Panc1 (cell line): ENCODE data around the gene ORC3. TPM values are rescaled to one million over a fixed set of nuclear protein-coding genes. Genes with fewer than 3 reads are reported as not detected.

Experiments used
- ATAC-seq: fragments of 200-7000 bp; cut with Tn5 transposase; 2 replicates; pipeline ENCODE4 v1.9.1; 2020; ENCODE audit warnings: mild to moderate bottlenecking, moderate library complexity
- BruUV-seq: library from RNA; stranded (reverse); fragments of 400-500 nt; replicated peaks from 2 replicates; lab custom pipeline; 2021; lab: Mats Ljungman, UMichigan
- CTCF ChIA-PET: fragments of 300-600 bp; sonication (Branson Sonifier 250); formaldehyde crosslinking; loops from one replicate; lab custom pipeline; 2022; ENCODE audit warnings: antibody characterized with exemption; lab: Charles Lee
- POLR2A ChIA-PET: fragments of 300-600 bp; sonication (Branson Sonifier 250); formaldehyde crosslinking; loops from one replicate; lab custom pipeline; 2022; ENCODE audit warnings: antibody characterized with exemption; lab: Charles Lee
- DNase-seq: peaks from one replicate; pipeline ENCODE4 v3.0.0-alpha.2; 2010; ENCODE audit warnings: low read depth, low spot score
- H3K27ac ChIP-seq: 2 replicates; pipeline ENCODE4 v1.5.1; 2011; ENCODE audit warnings: mild to moderate bottlenecking, low read length, inconsistent platforms
- H3K27me3 ChIP-seq: fragments of 200-500 bp; sonication (Bioruptor generic); 2 replicates; pipeline ENCODE4 v1.6.0; 2014; ENCODE audit warnings: low read length, inconsistent platforms; ENCODE audit not compliant: control insufficient read depth, insufficient read depth
- H3K36me3 ChIP-seq: fragments of 200-500 bp; sonication (Bioruptor generic); 2 replicates; pipeline ENCODE4 v1.5.1; 2014; ENCODE audit warnings: inconsistent platforms, mild to moderate bottlenecking, low read length, moderate library complexity; ENCODE audit not compliant: control insufficient read depth, insufficient read depth
- H3K4me1 ChIP-seq: 2 replicates; pipeline ENCODE4 v1.5.1; 2011; ENCODE audit warnings: inconsistent platforms, mild to moderate bottlenecking, low read length, moderate library complexity; ENCODE audit not compliant: control insufficient read depth, insufficient read depth
- H3K4me3 ChIP-seq, 2 experiments: 2 replicates each; pipeline ENCODE4 v1.5.1; 2011 to 2012; ENCODE audit warnings: low read depth in 2 of 2, low read length in 2 of 2, mild to moderate bottlenecking in 2 of 2, inconsistent platforms in 1 of 2, moderate library complexity in 1 of 2
- H3K9me3 ChIP-seq: fragments of 200-500 bp; sonication (Bioruptor generic); 2 replicates; pipeline ENCODE4 v1.5.1; 2014; ENCODE audit warnings: low read depth, mild to moderate bottlenecking, inconsistent platforms, low read length, moderate library complexity; ENCODE audit not compliant: control insufficient read depth, insufficient read depth
- CTCF ChIP-seq: fragments of 450-650 bp; IDR thresholded peaks from 2 replicates; pipeline ENCODE4 v1.5.1; 2017; ENCODE audit warnings: mild to moderate bottlenecking
- POLR2AphosphoS5 ChIP-seq: IDR thresholded peaks from 2 replicates; pipeline ENCODE4 v1.6.1; 2012; ENCODE audit warnings: mild to moderate bottlenecking, low read depth, low read length, moderate library complexity
- SIN3A ChIP-seq: IDR thresholded peaks from 2 replicates; pipeline ENCODE4 v1.6.1; 2012; ENCODE audit warnings: low read depth, mild to moderate bottlenecking, low read length, moderate library complexity, borderline replicate concordance; ENCODE audit not compliant: insufficient read depth
- TCF7L2 ChIP-seq: IDR thresholded peaks from 2 replicates; pipeline ENCODE4 v1.6.1; 2011; ENCODE audit warnings: mild to moderate bottlenecking, low read depth, low read length, inconsistent platforms
- in situ Hi-C: cut with HindIII; loops from 2 replicates; pipeline ENCODE4 v1.10.0; 2016; ENCODE audit warnings: low sequenced_read_pairs, low pct_unique_long_range_greater_than_20kb
- intact Hi-C: fragments of 100-400 bp; cut with micrococcal nuclease; formaldehyde crosslinking; loops from one replicate; pipeline ENCODE4 v1.10.0; 2022; ENCODE audit not compliant: unreplicated experiment
- total RNA-seq: library from RNA; stranded (reverse); gene quantifications from one replicate; pipeline ENCODE4 v1.2.1, GENCODE V29; 2021; ENCODE audit not compliant: unreplicated experiment
- TF ChIP-seq, protein P1 (sequence below), 2 experiments: IDR thresholded peaks; 2 replicates each; pipeline ENCODE4 v1.6.1; 2011 to 2012; ENCODE audit warnings: low read depth in 2 of 2, control low read depth in 1 of 2, low read length in 1 of 2, mild to moderate bottlenecking in 1 of 2, moderate library complexity in 1 of 2; ENCODE audit not compliant: insufficient read depth in 1 of 2

ORC3 gene
- total RNA-seq, 1 experiment from 2014 or later, result 36.9 TPM

DNA sequence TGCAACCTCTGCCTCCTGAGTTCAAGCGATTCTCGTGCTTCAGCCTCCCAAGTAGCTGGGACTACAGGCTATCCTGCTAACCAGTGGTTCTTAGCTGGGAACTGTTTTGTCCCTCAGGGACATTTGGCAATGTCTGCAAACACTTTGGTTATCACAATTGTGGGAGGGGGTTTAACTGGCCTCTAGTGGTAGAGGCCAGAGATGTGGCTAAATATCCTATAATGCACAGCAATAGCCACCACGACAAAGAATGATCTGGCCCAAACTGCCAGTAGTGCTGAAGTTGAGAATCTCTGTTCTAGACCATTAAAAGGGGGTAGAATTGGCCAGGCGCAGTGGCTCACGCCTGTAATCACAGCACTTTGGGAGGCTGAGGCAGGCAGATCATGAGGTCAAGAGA is 83.3 kb downstream of the ORC3 start:
- intact Hi-C loops (no loop called here), in situ Hi-C loops (no loop called here)
- H3K4me1 ChIP-seq, result peaks cover 6% of the 10 kb centered on the region
- ChIA-PET CTCF (no interaction called here), POLR2A (no interaction called here)
- H3K27me3 ChIP-seq, result no peaks in the 10 kb centered on the region
- TF ChIP-seq, protein P1, sequence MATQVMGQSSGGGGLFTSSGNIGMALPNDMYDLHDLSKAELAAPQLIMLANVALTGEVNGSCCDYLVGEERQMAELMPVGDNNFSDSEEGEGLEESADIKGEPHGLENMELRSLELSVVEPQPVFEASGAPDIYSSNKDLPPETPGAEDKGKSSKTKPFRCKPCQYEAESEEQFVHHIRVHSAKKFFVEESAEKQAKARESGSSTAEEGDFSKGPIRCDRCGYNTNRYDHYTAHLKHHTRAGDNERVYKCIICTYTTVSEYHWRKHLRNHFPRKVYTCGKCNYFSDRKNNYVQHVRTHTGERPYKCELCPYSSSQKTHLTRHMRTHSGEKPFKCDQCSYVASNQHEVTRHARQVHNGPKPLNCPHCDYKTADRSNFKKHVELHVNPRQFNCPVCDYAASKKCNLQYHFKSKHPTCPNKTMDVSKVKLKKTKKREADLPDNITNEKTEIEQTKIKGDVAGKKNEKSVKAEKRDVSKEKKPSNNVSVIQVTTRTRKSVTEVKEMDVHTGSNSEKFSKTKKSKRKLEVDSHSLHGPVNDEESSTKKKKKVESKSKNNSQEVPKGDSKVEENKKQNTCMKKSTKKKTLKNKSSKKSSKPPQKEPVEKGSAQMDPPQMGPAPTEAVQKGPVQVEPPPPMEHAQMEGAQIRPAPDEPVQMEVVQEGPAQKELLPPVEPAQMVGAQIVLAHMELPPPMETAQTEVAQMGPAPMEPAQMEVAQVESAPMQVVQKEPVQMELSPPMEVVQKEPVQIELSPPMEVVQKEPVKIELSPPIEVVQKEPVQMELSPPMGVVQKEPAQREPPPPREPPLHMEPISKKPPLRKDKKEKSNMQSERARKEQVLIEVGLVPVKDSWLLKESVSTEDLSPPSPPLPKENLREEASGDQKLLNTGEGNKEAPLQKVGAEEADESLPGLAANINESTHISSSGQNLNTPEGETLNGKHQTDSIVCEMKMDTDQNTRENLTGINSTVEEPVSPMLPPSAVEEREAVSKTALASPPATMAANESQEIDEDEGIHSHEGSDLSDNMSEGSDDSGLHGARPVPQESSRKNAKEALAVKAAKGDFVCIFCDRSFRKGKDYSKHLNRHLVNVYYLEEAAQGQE (IDR thresholded peaks at IDR 0.05; ENCODE audit: insufficient read depth in 1 of 2, low read depth in 2 of 2, low read length in 1 of 2), result no peak
- TF ChIP-seq POLR2AphosphoS5 (no peak), SIN3A (no peak)
- DNase-seq (no peak), ATAC-seq (no peak)
- H3K36me3 ChIP-seq, result peaks cover 25% of the 10 kb centered on the region
- no peak overlapping the region for H3K4me3 ChIP-seq
- no peak overlapping the region for H3K27ac ChIP-seq
- no TSS peak for BruUV-seq
- H3K9me3 ChIP-seq, result no peaks in the 10 kb centered on the region

GRCh38 chr6:87674290-87674689 is 84.4 kb downstream of the ORC3 start:
- Histone ChIP-seq H3K4me3 (no peak overlapping the region), H3K9me3 (no peaks in the 10 kb centered on the region), H3K36me3 (peaks cover 25% of the 10 kb centered on the region), H3K27me3 (no peaks in the 10 kb centered on the region), H3K27ac (no peak overlapping the region), H3K4me1 (peaks cover 6% of the 10 kb centered on the region)
- no peak for ATAC-seq
- intact Hi-C loops, result no loop called here
- CTCF ChIA-PET, result no interaction called here
- POLR2A ChIA-PET, result no interaction called here
- in situ Hi-C loops, result no loop called here
- TF ChIP-seq POLR2AphosphoS5 (no peak), SIN3A (no peak), TCF7L2 (no peak), CTCF (no peak)
- TF ChIP-seq, protein P1 (IDR thresholded peaks at IDR 0.05; ENCODE audit: insufficient read depth in 1 of 2, low read depth in 2 of 2, low read length in 1 of 2), result no peak
- DNase-seq, result no peak
- no TSS peak for BruUV-seq
